H54 (cell line): ENCODE data around the gene TSPAN17.

Experiments
- DNase-seq: peaks from one replicate; pipeline ENCODE4 v3.0.0; 2011; ENCODE audit warnings: low spot score, mixed read lengths; ENCODE audit not compliant: insufficient read length
- FAIRE-seq: peaks from 3 replicates; lab custom pipeline; 2011; peaks lifted over from hg19 to GRCh38; lab: Jason Lieb, UNC
- POLR2A ChIP-seq: IDR thresholded peaks from 2 replicates; pipeline ENCODE4 v1.6.1; 2011; ENCODE audit warnings: low read depth, mild to moderate bottlenecking, low read length

Gene TSPAN17

DNA sequence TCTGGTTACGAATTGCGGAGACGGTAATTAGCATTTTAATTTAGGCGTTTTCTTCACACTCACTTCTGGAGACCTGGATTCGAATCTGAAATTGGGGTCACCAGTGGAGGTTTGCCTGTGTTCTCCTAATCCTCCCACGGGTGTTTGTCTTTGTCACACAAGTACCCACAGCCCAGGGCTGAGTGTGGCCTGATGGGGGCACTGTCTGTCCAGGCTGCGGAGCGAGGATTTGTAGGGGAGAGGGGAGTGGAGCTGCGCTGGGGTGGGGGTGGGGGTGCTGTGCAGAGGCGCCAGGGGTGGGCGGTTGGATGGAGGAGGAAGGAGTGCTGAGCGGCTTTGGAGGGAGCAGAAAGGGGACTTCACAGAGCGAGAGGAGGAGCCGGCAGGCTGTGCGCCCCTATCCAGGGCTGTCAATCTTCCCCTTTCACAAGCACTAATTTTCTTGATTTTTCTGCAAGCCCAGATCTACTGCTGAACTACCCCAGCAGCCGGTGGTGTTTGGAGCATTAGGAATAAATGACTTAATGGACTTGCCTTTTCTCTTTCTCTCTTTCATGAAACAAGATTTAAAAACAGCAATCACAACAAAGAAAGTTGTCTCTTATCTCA is 53.1 kb downstream of the TSPAN17 start:
- DNase-seq (no peak), FAIRE-seq (no peak)
- no peak for TF ChIP-seq POLR2A

DNA sequence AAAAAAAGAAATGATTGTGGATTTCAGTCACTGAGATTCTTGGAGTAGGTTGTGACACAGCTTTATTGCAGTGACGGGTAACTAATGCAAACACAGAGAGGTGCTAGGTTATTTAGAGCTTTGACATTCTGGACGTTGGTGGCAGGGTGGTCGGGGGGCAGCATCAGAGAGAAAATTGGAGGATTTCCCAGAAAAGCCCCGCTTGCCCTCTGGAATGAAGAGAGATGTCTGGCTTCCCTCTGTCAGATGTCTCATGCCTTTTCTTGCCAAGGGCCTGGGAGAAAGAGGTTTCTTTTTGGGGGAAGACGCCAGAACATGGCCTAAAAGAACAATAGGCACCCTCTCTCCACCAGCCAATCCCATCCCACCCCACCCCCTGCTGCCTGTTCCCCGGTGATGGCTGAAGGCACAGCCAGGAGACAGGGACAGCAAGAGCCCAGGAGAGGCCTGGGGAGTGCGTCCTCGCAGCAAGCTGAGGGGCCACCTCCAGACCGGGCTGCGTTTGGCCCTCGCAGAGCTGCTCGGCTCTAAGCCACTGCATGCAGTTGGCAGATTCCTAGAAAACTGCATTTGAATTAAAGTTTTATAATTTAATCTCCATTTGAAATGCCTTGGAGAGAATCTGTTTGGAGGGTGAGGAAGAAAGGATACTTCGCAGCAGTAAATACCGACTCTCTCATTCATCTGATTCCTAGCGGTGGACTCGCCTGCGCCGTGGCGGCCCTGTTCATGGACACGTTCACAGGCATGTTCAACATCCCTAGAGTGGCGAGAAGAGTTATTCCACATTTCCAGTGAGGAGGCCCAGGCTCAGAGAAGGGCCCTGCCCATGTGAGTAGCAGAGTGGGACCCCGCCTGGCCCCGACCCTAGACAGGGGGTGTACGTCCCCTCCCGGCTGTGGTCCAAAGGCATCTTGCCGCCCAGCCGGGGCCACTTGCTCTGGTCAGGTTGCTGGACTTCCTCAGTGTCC is 55.7 kb downstream of the TSPAN17 start:
- no peak for TF ChIP-seq POLR2A
- FAIRE-seq = no peak
- DNase-seq = no peak

DNA sequence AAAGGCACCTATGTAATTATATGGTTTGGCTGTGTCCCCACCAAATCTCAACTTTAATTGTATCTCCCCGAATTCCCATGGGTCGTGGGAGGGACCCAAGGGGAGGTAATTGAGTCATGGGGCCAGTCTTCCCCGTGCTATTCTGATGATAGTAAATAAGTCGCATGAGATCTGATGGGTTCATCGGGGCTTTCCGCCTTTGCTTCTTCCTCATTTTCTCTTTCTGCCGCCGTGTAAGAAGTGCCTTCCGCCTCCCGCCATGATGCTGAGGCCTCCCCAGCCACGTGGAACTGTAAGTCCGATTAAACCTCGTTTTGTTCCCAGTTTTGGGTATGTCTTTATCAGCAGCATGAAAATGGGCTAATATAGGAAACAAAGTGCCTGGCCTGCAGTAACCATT is 56.6 kb downstream of the TSPAN17 start:
- FAIRE-seq = no peak
- TF ChIP-seq POLR2A = no peak
- DNase-seq = no peak

DNA sequence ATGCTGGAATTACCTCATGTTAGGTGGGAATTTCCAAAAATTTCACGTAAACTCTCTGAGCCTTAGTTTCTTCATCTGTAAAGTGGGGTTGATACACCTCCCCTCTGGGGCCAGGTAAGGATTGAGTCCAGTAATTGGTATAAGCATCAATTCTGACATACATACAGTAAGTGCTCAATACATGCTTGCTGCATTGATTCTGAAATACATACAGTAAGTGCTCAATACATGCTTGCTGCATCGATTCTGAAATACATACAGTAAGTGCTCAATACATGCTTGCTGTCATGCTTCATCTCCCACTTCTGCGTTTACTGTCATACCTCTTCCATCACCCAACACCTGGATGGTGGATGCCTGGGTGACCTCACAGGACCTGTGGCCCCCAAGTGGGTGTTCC is 57.1 kb downstream of the TSPAN17 start:
- TF ChIP-seq POLR2A = no peak
- FAIRE-seq = no peak
- no peak for DNase-seq

DNA sequence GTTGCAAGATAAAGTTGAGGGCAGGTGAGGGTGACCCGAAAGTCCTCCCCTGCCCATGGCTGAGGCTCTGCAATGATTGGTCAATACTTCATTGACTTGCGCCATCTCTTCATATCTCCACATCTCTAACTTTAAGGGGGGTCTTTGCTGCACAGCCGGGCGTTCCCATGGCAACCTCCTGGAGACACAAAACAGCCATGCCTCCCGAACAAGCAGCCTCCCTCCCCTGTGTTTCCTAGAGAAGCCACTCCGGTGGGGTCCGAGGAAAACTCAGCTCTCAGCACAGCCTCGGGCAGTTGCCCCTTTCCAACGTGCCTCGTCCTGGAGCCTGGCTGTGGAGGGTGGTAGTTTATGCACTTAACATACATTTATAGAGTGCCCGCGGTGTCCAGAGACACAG is 57.5 kb downstream of the TSPAN17 start:
- DNase-seq (no peak), FAIRE-seq (no peak)
- TF ChIP-seq POLR2A = no peak
